Breast epithelium (tissue), 4 donors: ENCODE measurements around the gene AFF3. TPM values are rescaled to one million over a fixed set of nuclear protein-coding genes. Genes with fewer than 3 reads are reported as not detected.

ENCODE experiments used
- DNase-seq, 2 donors: peaks; one replicate each; pipeline ENCODE4 v3.0.0-alpha.2; 2019; ENCODE audit warnings: low spot score in 2 of 2
- H3K27ac ChIP-seq, 2 donors: fragments of 200-600 bp; sonication (generic) in 1 of 2; one replicate each; pipeline ENCODE4 v1.5.1; 2016 to 2019; ENCODE audit warnings: mild to moderate bottlenecking in 1 of 2
- H3K27me3 ChIP-seq, 2 donors: fragments of 200-600 bp; sonication (generic) in 1 of 2; one replicate each; pipeline versions ENCODE4 v1.5.1 to v1.6.0; 2017 to 2019; ENCODE audit warnings: control low read depth in 1 of 2, mild to moderate bottlenecking in 1 of 2
- H3K36me3 ChIP-seq: fragments of 200-600 bp; one replicate; pipeline ENCODE4 v1.5.1; 2019
- H3K4me1 ChIP-seq, 2 donors: fragments of 200-600 bp; sonication (generic); one replicate each; pipeline ENCODE4 v1.5.1; 2016 to 2019; ENCODE audit warnings: control low read depth in 1 of 2
- H3K4me3 ChIP-seq, 3 donors: fragments of 200-600 bp; sonication (generic); 1 replicate in 2 of 3; 2 replicates in 1 of 3; pipeline ENCODE4 v1.5.1; 2016 to 2019; ENCODE audit warnings: mild to moderate bottlenecking in 3 of 3, moderate library complexity in 2 of 3
- H3K9me3 ChIP-seq, 2 donors: fragments of 200-600 bp; sonication (generic) in 1 of 2; one replicate each; pipeline ENCODE4 v1.5.1; 2016 to 2019; ENCODE audit warnings: control low read depth in 1 of 2
- CTCF ChIP-seq, 3 donors: fragments of 450-650 bp; IDR thresholded peaks; one replicate each; pipeline ENCODE4 v1.5.1; 2016 to 2017; ENCODE audit warnings: antibody characterized with exemption in 3 of 3, mild to moderate bottlenecking in 3 of 3, moderate library complexity in 3 of 3
- POLR2A ChIP-seq: fragments of 450-650 bp; IDR thresholded peaks from one replicate; pipeline ENCODE4 v1.6.1; 2016; ENCODE audit warnings: antibody characterized with exemption, mild to moderate bottlenecking, moderate library complexity
- POLR2AphosphoS5 ChIP-seq, 3 donors: sonication (generic); formaldehyde crosslinking; IDR thresholded peaks; one replicate each; pipeline ENCODE4 v1.6.1; 2017; ENCODE audit warnings: antibody characterized with exemption in 3 of 3
- intact Hi-C: fragments of 100-400 bp; cut with DNase I; formaldehyde crosslinking; loops from one replicate; pipeline ENCODE4 v1.15.1; 2023; ENCODE audit warnings: low total_unique reads
- total RNA-seq, 3 donors: library from RNA; depleted of rRNA; stranded (reverse); fragments of >200 nt; gene quantifications; one replicate each; pipeline ENCODE4 v1.1.0, GENCODE V29; 2016

AFF3 gene
- total RNA-seq, 3 donors from 2014 or later = 8.2 to 116 (median 63.6) TPM

- Histone ChIP-seq H3K27ac (peak overlapping the region in 1 of 2 donors; percentile 30), H3K9me3 (no peaks in the 10 kb centered on the region), H3K4me3 (no peak overlapping the region), H3K4me1 (no peaks in the 10 kb centered on the region), H3K27me3 (no peaks in the 10 kb centered on the region), H3K36me3 (no peaks in the 10 kb centered on the region)
- TF ChIP-seq POLR2A = no peak
- no peak for TF ChIP-seq POLR2AphosphoS5 (IDR thresholded peaks at IDR 0.05)
- no peak for TF ChIP-seq CTCF (IDR thresholded peaks at IDR 0.05)
- no peak for DNase-seq
- intact Hi-C loops = loop anchor here (5.0 kb wide), 1 partner anchor 38 kb away; no protein-coding TSS in a partner anchor
Measured at GRCh38 chr2:99729104-99730025, 413.0 kb downstream of the AFF3 start.

- H3K9me3 ChIP-seq = no peaks in the 10 kb centered on the region
- TF ChIP-seq CTCF (IDR thresholded peaks at IDR 0.05) (no peak), POLR2A (no peak), POLR2AphosphoS5 (IDR thresholded peaks at IDR 0.05) (no peak)
- H3K27me3 ChIP-seq = no peaks in the 10 kb centered on the region
- H3K4me3 ChIP-seq = no peak overlapping the region
- no peak overlapping the region for H3K27ac ChIP-seq
- no peaks in the 10 kb centered on the region for H3K4me1 ChIP-seq
- intact Hi-C loops = no loop called here
- H3K36me3 ChIP-seq = no peaks in the 10 kb centered on the region
- no peak for DNase-seq
Measured at GRCh38 chr2:99728166-99728565, 414.2 kb downstream of the AFF3 start.

GRCh38 chr2:99727199-99727598 is 415.2 kb downstream of the AFF3 start:
- no peaks in the 10 kb centered on the region for H3K36me3 ChIP-seq
- no peak for DNase-seq
- TF ChIP-seq POLR2A (no peak), CTCF (IDR thresholded peaks at IDR 0.05) (no peak), POLR2AphosphoS5 (IDR thresholded peaks at IDR 0.05) (no peak)
- no peaks in the 10 kb centered on the region for H3K27me3 ChIP-seq
- H3K27ac ChIP-seq = no peak overlapping the region
- H3K4me1 ChIP-seq = no peaks in the 10 kb centered on the region
- H3K9me3 ChIP-seq = peaks cover 4 to 6% of the 10 kb centered on the region in 2 donors
- intact Hi-C loops = no loop called here
- H3K4me3 ChIP-seq = no peak overlapping the region

- TF ChIP-seq POLR2A (no peak), POLR2AphosphoS5 (IDR thresholded peaks at IDR 0.05) (no peak), CTCF (IDR thresholded peaks at IDR 0.05) (no peak)
- no peak overlapping the region for H3K4me3 ChIP-seq
- no peaks in the 10 kb centered on the region for H3K27me3 ChIP-seq
- no peak for DNase-seq
- H3K36me3 ChIP-seq = no peaks in the 10 kb centered on the region
- H3K4me1 ChIP-seq = no peaks in the 10 kb centered on the region
- peaks cover 4 to 11% of the 10 kb centered on the region in 2 donors for H3K9me3 ChIP-seq
- intact Hi-C loops = no loop called here
- no peak overlapping the region for H3K27ac ChIP-seq
Measured at GRCh38 chr2:99726691-99727090, 415.7 kb downstream of the AFF3 start.

GRCh38 chr2:99725820-99726219 is 416.6 kb downstream of the AFF3 start:
- H3K27ac ChIP-seq = no peak overlapping the region
- intact Hi-C loops = no loop called here
- H3K4me3 ChIP-seq = no peak overlapping the region
- H3K9me3 ChIP-seq = peaks cover 4 to 13% of the 10 kb centered on the region in 2 donors
- no peaks in the 10 kb centered on the region for H3K4me1 ChIP-seq
- DNase-seq = no peak
- no peaks in the 10 kb centered on the region for H3K27me3 ChIP-seq
- TF ChIP-seq POLR2AphosphoS5 (IDR thresholded peaks at IDR 0.05) (no peak), POLR2A (no peak), CTCF (IDR thresholded peaks at IDR 0.05) (no peak)
- H3K36me3 ChIP-seq = no peaks in the 10 kb centered on the region
